Upper lobe of left lung (tissue), 6 donors: ENCODE data around the gene TTBK2. TPM values are rescaled to one million over a fixed set of nuclear protein-coding genes. Genes with fewer than 3 reads are reported as not detected.

Experiments used
- ATAC-seq, 2 donors: fragments of 200-7000 bp; cut with Tn5 transposase; one replicate each; pipeline ENCODE4 v1.9.1; 2022; ENCODE audit warnings: mild to moderate bottlenecking in 2 of 2, moderate library complexity in 2 of 2; ENCODE audit not compliant: low FRiP score in 2 of 2
- DNase-seq, 2 donors: peaks; one replicate each; pipeline ENCODE4 v3.0.0-alpha.2; 2019 to 2020
- H3K27ac ChIP-seq, 4 donors: fragments of 200-600 bp; sonication (generic); one replicate each; pipeline ENCODE4 v1.5.1; 2016 to 2019
- H3K27me3 ChIP-seq, 4 donors: fragments of 200-600 bp; sonication (generic); one replicate each; pipeline ENCODE4 v1.5.1; 2017 to 2019
- H3K36me3 ChIP-seq, 4 donors: fragments of 200-600 bp; sonication (generic); one replicate each; pipeline ENCODE4 v1.5.1; 2016 to 2019
- H3K4me1 ChIP-seq, 4 donors: fragments of 200-600 bp; sonication (generic); one replicate each; pipeline ENCODE4 v1.5.1; 2018 to 2019
- H3K4me3 ChIP-seq, 4 donors: fragments of 200-600 bp; sonication (generic); one replicate each; pipeline ENCODE4 v1.5.1; 2017 to 2019; ENCODE audit warnings: mild to moderate bottlenecking in 2 of 4, moderate library complexity in 1 of 4
- H3K9me3 ChIP-seq, 4 donors: fragments of 200-600 bp; sonication (generic); one replicate each; pipeline ENCODE4 v1.5.1; 2018 to 2019
- EP300 ChIP-seq, 4 donors: sonication (generic); formaldehyde crosslinking; IDR thresholded peaks; one replicate each; pipeline ENCODE4 v1.5.1; 2017; ENCODE audit warnings: antibody characterized with exemption in 4 of 4, control low read depth in 2 of 4
- POLR2A ChIP-seq, 4 donors: fragments of 450-650 bp; IDR thresholded peaks; one replicate each; pipeline ENCODE4 v1.5.1; 2016 to 2017; ENCODE audit warnings: antibody characterized with exemption in 4 of 4, mild to moderate bottlenecking in 2 of 4
- POLR2AphosphoS5 ChIP-seq, 2 donors: sonication (generic); formaldehyde crosslinking; IDR thresholded peaks; one replicate each; pipeline ENCODE4 v1.5.1; 2017; ENCODE audit warnings: antibody characterized with exemption in 2 of 2
- WGBS, 2 donors: methylation state at CpG; one replicate each; pipeline ENCODE4 v1.1.5; 2017 to 2018; 5-methylcytosine and 5-hydroxymethylcytosine counted together
- total RNA-seq, 6 donors: library from RNA; depleted of rRNA in 4 of 6; stranded (reverse); fragments of >200 nt in 4 of 6; gene quantifications; one replicate each; pipeline versions ENCODE4 v1.1.0 to v1.2.1, GENCODE V29; 2016 to 2021
- TF ChIP-seq, protein P1 (sequence below), 6 experiments: fragments of 450-650 bp in 4 of 6; fragments of 200-600 bp in 2 of 6; sonication (generic) in 2 of 6; IDR thresholded peaks; one replicate each; pipeline ENCODE4 v1.5.1; 2016 to 2019; ENCODE audit warnings: antibody characterized with exemption in 6 of 6
- donor health status: DM: no; HTN: no; CAD: no; lungs with moderate emphysema.
- donor health status: DM: no; HTN: yes; CAD: no; lungs with severe emphysema.

TTBK2 gene
- total RNA-seq, 6 donors from 2014 or later, result 8.2 to 28.3 (median 13.2) TPM

DNA sequence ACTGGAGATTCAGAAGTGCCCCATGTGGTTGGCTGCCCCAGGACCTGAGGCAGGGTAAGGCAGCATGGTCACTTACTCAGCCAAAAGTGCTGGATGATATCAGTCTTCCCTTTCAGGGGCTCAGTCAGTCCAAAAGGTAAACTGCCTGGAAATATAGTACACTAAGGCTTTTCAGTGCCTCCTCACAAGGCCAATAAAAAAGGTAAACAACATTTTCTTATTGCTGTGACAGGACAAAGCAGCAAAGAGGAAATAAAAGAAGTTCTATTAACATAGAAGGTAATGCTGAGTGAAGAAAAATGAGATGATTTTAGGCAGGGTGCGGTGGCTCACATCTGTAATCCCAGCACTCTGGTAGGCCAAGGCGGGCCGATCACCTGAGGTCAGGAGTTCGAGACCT, 117.1 kb downstream of the TTBK2 start:
- TF ChIP-seq, protein P1, sequence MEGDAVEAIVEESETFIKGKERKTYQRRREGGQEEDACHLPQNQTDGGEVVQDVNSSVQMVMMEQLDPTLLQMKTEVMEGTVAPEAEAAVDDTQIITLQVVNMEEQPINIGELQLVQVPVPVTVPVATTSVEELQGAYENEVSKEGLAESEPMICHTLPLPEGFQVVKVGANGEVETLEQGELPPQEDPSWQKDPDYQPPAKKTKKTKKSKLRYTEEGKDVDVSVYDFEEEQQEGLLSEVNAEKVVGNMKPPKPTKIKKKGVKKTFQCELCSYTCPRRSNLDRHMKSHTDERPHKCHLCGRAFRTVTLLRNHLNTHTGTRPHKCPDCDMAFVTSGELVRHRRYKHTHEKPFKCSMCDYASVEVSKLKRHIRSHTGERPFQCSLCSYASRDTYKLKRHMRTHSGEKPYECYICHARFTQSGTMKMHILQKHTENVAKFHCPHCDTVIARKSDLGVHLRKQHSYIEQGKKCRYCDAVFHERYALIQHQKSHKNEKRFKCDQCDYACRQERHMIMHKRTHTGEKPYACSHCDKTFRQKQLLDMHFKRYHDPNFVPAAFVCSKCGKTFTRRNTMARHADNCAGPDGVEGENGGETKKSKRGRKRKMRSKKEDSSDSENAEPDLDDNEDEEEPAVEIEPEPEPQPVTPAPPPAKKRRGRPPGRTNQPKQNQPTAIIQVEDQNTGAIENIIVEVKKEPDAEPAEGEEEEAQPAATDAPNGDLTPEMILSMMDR (IDR thresholded peaks at IDR 0.05), result no peak
- TF ChIP-seq POLR2AphosphoS5 (IDR thresholded peaks at IDR 0.05) (no peak), EP300 (IDR thresholded peaks at IDR 0.05) (no peak), POLR2A (IDR thresholded peaks at IDR 0.05) (no peak)
- H3K36me3 ChIP-seq, result peaks cover 0 to 19% (median 11%) of the 10 kb centered on the region in 4 donors
- ATAC-seq, result no peak
- H3K9me3 ChIP-seq, result no peaks in the 10 kb centered on the region
- WGBS, 2 donors, result 98 to 99% methylated on average over 4 of the region's 4 CpGs
- H3K27ac ChIP-seq, result no peak overlapping the region
- H3K4me1 ChIP-seq, result no peaks in the 10 kb centered on the region
- no peak for DNase-seq
- no peaks in the 10 kb centered on the region for H3K27me3 ChIP-seq
- H3K4me3 ChIP-seq, result no peak overlapping the region

DNA sequence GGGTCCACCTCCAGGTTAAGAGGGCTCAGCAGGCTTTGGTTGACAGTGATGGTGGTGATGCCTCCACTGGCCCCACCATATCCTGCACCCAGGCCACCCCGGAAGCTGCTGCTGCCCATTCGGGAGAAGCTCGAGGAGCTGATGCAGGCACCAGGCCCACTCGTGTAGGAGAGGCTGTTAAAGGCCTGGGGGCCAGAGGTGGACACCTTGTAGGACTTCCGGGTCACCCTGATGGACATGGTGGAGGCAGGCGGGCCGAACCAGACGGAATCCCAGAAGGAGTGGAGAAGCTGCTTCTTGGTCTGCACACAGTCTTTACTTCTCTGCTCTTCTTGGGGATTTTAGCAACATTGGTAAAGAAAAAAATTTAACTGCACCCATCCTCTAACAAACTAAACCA, 118.4 kb downstream of the TTBK2 start:
- H3K4me1 ChIP-seq, result no peaks in the 10 kb centered on the region
- no peak overlapping the region for H3K4me3 ChIP-seq
- 97% methylated on average over 6 to 8 of the region's 8 CpGs for WGBS, 2 donors
- ATAC-seq, result no peak
- H3K9me3 ChIP-seq, result no peaks in the 10 kb centered on the region
- no peak for TF ChIP-seq POLR2A (IDR thresholded peaks at IDR 0.05)
- TF ChIP-seq EP300 (IDR thresholded peaks at IDR 0.05), result no peak
- TF ChIP-seq, protein P1 (IDR thresholded peaks at IDR 0.05), result no peak
- no peak for TF ChIP-seq POLR2AphosphoS5 (IDR thresholded peaks at IDR 0.05)
- H3K27me3 ChIP-seq, result no peaks in the 10 kb centered on the region
- H3K27ac ChIP-seq, result no peak overlapping the region
- DNase-seq, result peak in 1 of 2 donors; percentile 48
- peaks cover 0 to 19% (median 11%) of the 10 kb centered on the region in 4 donors for H3K36me3 ChIP-seq

DNA sequence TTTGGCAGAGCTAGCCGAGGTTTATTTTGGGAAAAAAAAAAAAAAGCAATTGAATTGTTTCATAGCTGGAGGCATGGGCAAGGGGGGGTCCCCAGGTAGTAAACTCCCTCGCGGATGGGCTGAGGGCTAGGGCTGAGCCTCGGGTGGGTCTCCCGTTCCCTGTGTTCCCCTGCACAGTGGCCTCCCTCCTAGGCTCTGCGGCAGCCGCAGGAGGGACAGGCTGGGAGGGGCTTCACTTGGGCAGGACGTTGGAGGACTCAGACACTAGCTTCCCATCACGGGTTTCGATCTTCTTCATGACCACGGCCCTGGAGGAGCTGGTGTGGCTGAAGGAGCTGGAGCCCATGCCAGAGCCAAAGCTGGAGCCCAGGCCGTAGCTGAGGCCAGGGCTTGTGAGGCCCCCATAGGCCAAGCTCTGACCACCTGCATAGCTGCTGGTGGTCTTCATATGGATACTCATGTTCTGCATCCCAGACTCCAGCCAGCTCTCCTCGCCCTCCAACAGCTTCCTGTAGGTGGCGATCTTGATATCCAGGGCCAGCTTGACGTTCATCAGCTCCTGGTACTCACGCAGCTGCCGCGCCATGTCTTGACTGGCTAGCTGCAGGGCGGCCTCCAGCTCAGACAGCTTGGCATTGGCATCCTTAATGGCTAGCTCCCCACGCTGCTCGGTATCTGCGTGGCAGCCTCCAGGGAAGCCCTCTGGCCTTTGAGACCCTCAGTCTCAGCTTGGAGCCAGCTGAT, 119.7 kb downstream of the TTBK2 start:
- 90 to 93% methylated on average over 13 to 21 of the region's 22 CpGs for WGBS, 2 donors
- Histone ChIP-seq H3K27me3 (no peaks in the 10 kb centered on the region), H3K4me3 (no peak overlapping the region), H3K4me1 (no peaks in the 10 kb centered on the region), H3K36me3 (peaks cover 0 to 22% (median 11%) of the 10 kb centered on the region in 4 donors), H3K27ac (no peak overlapping the region), H3K9me3 (no peaks in the 10 kb centered on the region)
- no peak for ATAC-seq
- peak in 1 of 2 donors; percentile 48 for DNase-seq
- TF ChIP-seq, protein P1 (IDR thresholded peaks at IDR 0.05), result no peak
- TF ChIP-seq POLR2A (IDR thresholded peaks at IDR 0.05), result no peak
- no peak for TF ChIP-seq EP300 (IDR thresholded peaks at IDR 0.05)
- no peak for TF ChIP-seq POLR2AphosphoS5 (IDR thresholded peaks at IDR 0.05)

DNA sequence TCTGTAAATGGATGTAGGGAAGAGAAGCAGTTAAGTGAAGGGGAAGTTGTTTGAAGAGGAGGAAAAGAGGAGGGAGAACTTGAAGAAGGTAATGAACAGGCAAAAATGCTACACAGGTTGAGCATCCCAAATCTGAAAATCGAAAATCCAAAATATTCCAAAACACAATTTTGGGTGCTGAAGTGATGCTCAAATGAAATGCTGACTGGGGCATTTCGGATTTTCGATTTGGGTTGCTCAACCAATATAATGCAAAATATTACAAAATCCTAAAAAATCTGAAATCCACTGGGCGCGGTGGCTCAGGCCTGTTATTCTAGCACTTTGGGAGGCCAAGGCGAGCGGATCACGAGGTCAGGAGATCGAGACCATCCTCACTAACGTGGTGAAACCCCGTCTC, 121.8 kb downstream of the TTBK2 start:
- WGBS, 2 donors, result 95 to 99% methylated on average over 11 of the region's 11 CpGs

More for the DNA sequence above, 121.8 kb downstream of the TTBK2 start:
- Histone ChIP-seq H3K36me3 (peaks cover 0 to 22% (median 13%) of the 10 kb centered on the region in 4 donors), H3K27me3 (no peaks in the 10 kb centered on the region), H3K4me3 (no peak overlapping the region), H3K27ac (no peak overlapping the region), H3K9me3 (no peaks in the 10 kb centered on the region), H3K4me1 (no peaks in the 10 kb centered on the region)
- TF ChIP-seq, protein P1 (IDR thresholded peaks at IDR 0.05), result no peak
- no peak for TF ChIP-seq POLR2AphosphoS5 (IDR thresholded peaks at IDR 0.05)
- no peak for TF ChIP-seq EP300 (IDR thresholded peaks at IDR 0.05)
- no peak for TF ChIP-seq POLR2A (IDR thresholded peaks at IDR 0.05)
- ATAC-seq, result no peak
- no peak for DNase-seq
